ENCODE measurements around the gene PAQR8. TPM values are rescaled to one million over a fixed set of nuclear protein-coding genes. Genes with fewer than 3 reads are reported as not detected.

The PAQR8 gene
- total and polyA plus RNA-seq, 2 of the 4 experiments (the other 2 are of a cell fraction), result 1.4 to 1.6 TPM

DNA sequence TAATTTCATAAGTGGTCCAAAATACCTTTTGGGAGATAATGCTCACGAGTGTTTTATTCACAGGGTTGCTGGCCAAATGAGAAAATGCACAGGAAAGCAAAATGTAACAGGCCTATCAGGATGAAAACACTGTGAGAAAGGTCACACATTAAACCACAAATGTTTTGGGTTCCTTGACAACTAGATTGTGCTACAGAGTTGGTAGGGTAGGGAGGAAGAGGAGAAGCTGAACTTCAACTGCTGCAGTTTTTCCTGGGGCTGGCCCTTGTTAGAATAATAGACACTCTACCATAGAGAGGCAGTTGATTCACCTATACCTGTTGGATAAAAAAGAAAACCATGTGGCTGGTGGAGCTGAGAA is 28.1 kb upstream of the PAQR8 start:
- intact Hi-C loops (cut with micrococcal nuclease) (no loop called here), in situ Hi-C loops (cut with MboI; ENCODE audit: low sequenced_read_pairs) (no loop called here), dilution Hi-C loops (cut with HindIII; ENCODE audit: low sequenced_read_pairs, unreplicated experiment) (no loop called here)
- no peak overlapping the region for H3K27ac ChIP-seq (ENCODE audit: insufficient read depth, low read length)
- no peaks in the 10 kb centered on the region for H4K20me1 ChIP-seq (ENCODE audit: insufficient read depth, low read length)
- H4K5ac ChIP-seq (ENCODE audit: low read depth, low read length), result no peak overlapping the region
- no peak overlapping the region for H3K18ac ChIP-seq (ENCODE audit: low read depth, low read length)
- DNase-seq (no peak), ATAC-seq (ENCODE audit: low read depth) (no peak)
- no peak overlapping the region for H4K91ac ChIP-seq (ENCODE audit: insufficient read depth, low read depth, low read length)
- H2AK9ac ChIP-seq (replicated peaks; ENCODE audit: low read depth, low read length, poor library complexity), result no peak overlapping the region
- H3K9me3 ChIP-seq (ENCODE audit: control insufficient read depth, insufficient read depth, low read length), result no peaks in the 10 kb centered on the region
- H3K14ac ChIP-seq (replicated peaks; ENCODE audit: low read depth, low read length), result no peak overlapping the region
- H3K36me3 ChIP-seq (ENCODE audit: control insufficient read depth, insufficient read depth, low read length), result no peaks in the 10 kb centered on the region
- no peak overlapping the region for H3K4me2 ChIP-seq (ENCODE audit: low read depth, low read length)
- H3K9me1 ChIP-seq (ENCODE audit: insufficient read depth, low read length), result peaks cover 3% of the 10 kb centered on the region; the same call in 1 of the 2 replicates
- TF ChIP-seq BHLHE40 (IDR thresholded peaks at IDR 0.05; ENCODE audit: low read depth, low read length), result no peak
- TF ChIP-seq, protein P1, sequence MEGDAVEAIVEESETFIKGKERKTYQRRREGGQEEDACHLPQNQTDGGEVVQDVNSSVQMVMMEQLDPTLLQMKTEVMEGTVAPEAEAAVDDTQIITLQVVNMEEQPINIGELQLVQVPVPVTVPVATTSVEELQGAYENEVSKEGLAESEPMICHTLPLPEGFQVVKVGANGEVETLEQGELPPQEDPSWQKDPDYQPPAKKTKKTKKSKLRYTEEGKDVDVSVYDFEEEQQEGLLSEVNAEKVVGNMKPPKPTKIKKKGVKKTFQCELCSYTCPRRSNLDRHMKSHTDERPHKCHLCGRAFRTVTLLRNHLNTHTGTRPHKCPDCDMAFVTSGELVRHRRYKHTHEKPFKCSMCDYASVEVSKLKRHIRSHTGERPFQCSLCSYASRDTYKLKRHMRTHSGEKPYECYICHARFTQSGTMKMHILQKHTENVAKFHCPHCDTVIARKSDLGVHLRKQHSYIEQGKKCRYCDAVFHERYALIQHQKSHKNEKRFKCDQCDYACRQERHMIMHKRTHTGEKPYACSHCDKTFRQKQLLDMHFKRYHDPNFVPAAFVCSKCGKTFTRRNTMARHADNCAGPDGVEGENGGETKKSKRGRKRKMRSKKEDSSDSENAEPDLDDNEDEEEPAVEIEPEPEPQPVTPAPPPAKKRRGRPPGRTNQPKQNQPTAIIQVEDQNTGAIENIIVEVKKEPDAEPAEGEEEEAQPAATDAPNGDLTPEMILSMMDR (conservative IDR thresholded peaks at IDR 0.05; ENCODE audit: low read depth, low read length), result no peak
- TF ChIP-seq, protein P2, sequence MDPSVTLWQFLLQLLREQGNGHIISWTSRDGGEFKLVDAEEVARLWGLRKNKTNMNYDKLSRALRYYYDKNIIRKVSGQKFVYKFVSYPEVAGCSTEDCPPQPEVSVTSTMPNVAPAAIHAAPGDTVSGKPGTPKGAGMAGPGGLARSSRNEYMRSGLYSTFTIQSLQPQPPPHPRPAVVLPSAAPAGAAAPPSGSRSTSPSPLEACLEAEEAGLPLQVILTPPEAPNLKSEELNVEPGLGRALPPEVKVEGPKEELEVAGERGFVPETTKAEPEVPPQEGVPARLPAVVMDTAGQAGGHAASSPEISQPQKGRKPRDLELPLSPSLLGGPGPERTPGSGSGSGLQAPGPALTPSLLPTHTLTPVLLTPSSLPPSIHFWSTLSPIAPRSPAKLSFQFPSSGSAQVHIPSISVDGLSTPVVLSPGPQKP (IDR thresholded peaks at IDR 0.05; ENCODE audit: borderline replicate concordance, low read depth, low read length), result no peak
- no peak for TF ChIP-seq RCOR1 (IDR thresholded peaks at IDR 0.05; ENCODE audit: insufficient replicate concordance, low read length)
- no peak for TF ChIP-seq RFX5 (IDR thresholded peaks at IDR 0.05; ENCODE audit: low read depth, low read length)
- TF ChIP-seq FOS (IDR thresholded peaks at IDR 0.05; ENCODE audit: low read depth, low read length), result no peak
- no peaks in the 10 kb centered on the region for H3K79me1 ChIP-seq (ENCODE audit: low read depth in 1 of 2, low read length in 2 of 2)
- no peak overlapping the region for H2AK5ac ChIP-seq (ENCODE audit: low read depth, low read length)
- no TSS peak for BruUV-seq (replicated peaks)
- no peak overlapping the region for H3K9ac ChIP-seq (ENCODE audit: low read depth, low read length)
- H4K8ac ChIP-seq (ENCODE audit: low read depth in 2 of 2, low read length in 2 of 2), result no peak overlapping the region
- H3K4me3 ChIP-seq (ENCODE audit: insufficient read depth, low read depth, low read length), result no peak overlapping the region
- no peak overlapping the region for H2BK20ac ChIP-seq (ENCODE audit: low read depth, low read length)
- no peak overlapping the region for H2BK120ac ChIP-seq (ENCODE audit: low read depth, low read length)
- H2BK5ac ChIP-seq (ENCODE audit: low read depth, low read length, poor library complexity, severe bottlenecking), result no peak overlapping the region
- H3K23ac ChIP-seq (ENCODE audit: low read depth, low read length), result no peak overlapping the region
- no CpG with 5 or more reads among the region's 1 CpG for WGBS, 2 experiments (ENCODE audit: extremely low coverage in 2 of 2, insufficient read length in 1 of 2)
- H3K4me1 ChIP-seq (ENCODE audit: control insufficient read depth, insufficient read depth, low read length), result no peaks in the 10 kb centered on the region
- no peak overlapping the region for H2AFZ ChIP-seq (replicated peaks; ENCODE audit: low read length, poor library complexity)
- no peak overlapping the region for H2BK15ac ChIP-seq (ENCODE audit: low read depth, low read length)
- POLR2A ChIA-PET (ENCODE audit: unreplicated experiment), result no interaction called here
- H3K27me3 ChIP-seq (ENCODE audit: control insufficient read depth, insufficient read depth, low read length), result peaks cover 4% of the 10 kb centered on the region
- no peak overlapping the region for H3K56ac ChIP-seq (ENCODE audit: extremely low read depth, insufficient read depth, low read length)
- CTCF ChIA-PET, result no interaction called here
- no peak overlapping the region for H3K4ac ChIP-seq (ENCODE audit: low read depth, low read length)
